Measurements from ENCODE around the gene EYS.

The EYS gene

GRCh38 chr6:64213697-64214096 lies 1493.3 kb downstream of the EYS start:
- DNase-seq, result no peak

- no peak for DNase-seq
Observed at GRCh38 chr6:64197246-64197645, 1509.8 kb downstream of the EYS start.

- no peak for DNase-seq
Observed at GRCh38 chr6:64186592-64186991, 1520.4 kb downstream of the EYS start.

GRCh38 chr6:64185621-64186020 lies 1521.4 kb downstream of the EYS start:
- no peak for DNase-seq

GRCh38 chr6:64175296-64175695 lies 1531.7 kb downstream of the EYS start:
- DNase-seq, result no peak

- DNase-seq, result no peak
Observed at GRCh38 chr6:64170316-64170715, 1536.7 kb downstream of the EYS start.

GRCh38 chr6:64160486-64160885 lies 1546.5 kb downstream of the EYS start:
- DNase-seq, result no peak

- DNase-seq, result no peak
Observed at GRCh38 chr6:64155063-64155462, 1552.0 kb downstream of the EYS start.

GRCh38 chr6:64146876-64147275 lies 1560.2 kb downstream of the EYS start:
- no peak for DNase-seq

- DNase-seq, result no peak
Observed at GRCh38 chr6:64146094-64146493, 1560.9 kb downstream of the EYS start.

GRCh38 chr6:64145658-64146057 lies 1561.4 kb downstream of the EYS start:
- no peak for DNase-seq

GRCh38 chr6:64143101-64143500 lies 1563.9 kb downstream of the EYS start:
- no peak for DNase-seq

GRCh38 chr6:64141680-64142079 lies 1565.3 kb downstream of the EYS start:
- DNase-seq, result no peak

- no peak for DNase-seq
Observed at GRCh38 chr6:64128301-64129024, 1578.6 kb downstream of the EYS start.

- DNase-seq, result no peak
Observed at GRCh38 chr6:64123761-64124633, 1583.0 kb downstream of the EYS start.

- DNase-seq, result no peak
Observed at GRCh38 chr6:64122712-64123375, 1584.2 kb downstream of the EYS start.

GRCh38 chr6:64121011-64121565 lies 1585.9 kb downstream of the EYS start:
- no peak for DNase-seq

GRCh38 chr6:64113704-64114103 lies 1593.3 kb downstream of the EYS start:
- no peak for DNase-seq

- DNase-seq, result no peak
Observed at GRCh38 chr6:64104051-64104450, 1603.0 kb downstream of the EYS start.

- no peak for DNase-seq
Observed at GRCh38 chr6:64103480-64103879, 1603.5 kb downstream of the EYS start.

- no peak for DNase-seq
Observed at GRCh38 chr6:64100702-64101303, 1606.2 kb downstream of the EYS start.

GRCh38 chr6:64090352-64090751 lies 1616.7 kb downstream of the EYS start:
- no peak for DNase-seq

GRCh38 chr6:64085126-64085525 lies 1621.9 kb downstream of the EYS start:
- no peak for DNase-seq
